A204.1 (cell line): ENCODE measurements around the gene COG6.

ENCODE experiments used
- FAIRE-seq: peaks from 2 replicates; lab custom pipeline; 2012; peaks lifted over from hg19 to GRCh38; lab: Jason Lieb, UNC

Gene COG6

GRCh38 chr13:39770221-39771090 lies 115.0 kb downstream of the COG6 start:
- FAIRE-seq, result no peak

- FAIRE-seq, result no peak
These were observed 118.4 kb downstream of the COG6 start for GRCh38 chr13:39773833-39774232.

GRCh38 chr13:39776439-39776838 lies 121.0 kb downstream of the COG6 start:
- no peak for FAIRE-seq

GRCh38 chr13:39777021-39777420 lies 121.6 kb downstream of the COG6 start:
- FAIRE-seq, result no peak

GRCh38 chr13:39777527-39778061 lies 122.1 kb downstream of the COG6 start:
- FAIRE-seq, result no peak

- no peak for FAIRE-seq
These were observed 124.1 kb downstream of the COG6 start for GRCh38 chr13:39779337-39780265.

- no peak for FAIRE-seq
These were observed 125.2 kb downstream of the COG6 start for GRCh38 chr13:39780711-39781110.

GRCh38 chr13:39781381-39781780 lies 125.9 kb downstream of the COG6 start:
- no peak for FAIRE-seq

GRCh38 chr13:39783051-39783450 lies 127.6 kb downstream of the COG6 start:
- FAIRE-seq, result no peak

- no peak for FAIRE-seq
These were observed 128.9 kb downstream of the COG6 start for GRCh38 chr13:39784347-39784746.

- FAIRE-seq, result no peak
These were observed 130.6 kb downstream of the COG6 start for GRCh38 chr13:39786091-39786490.

- no peak for FAIRE-seq
These were observed 131.6 kb downstream of the COG6 start for GRCh38 chr13:39787086-39787487.

GRCh38 chr13:39788102-39788501 lies 132.6 kb downstream of the COG6 start:
- no peak for FAIRE-seq

- FAIRE-seq, result no peak
These were observed 134.0 kb downstream of the COG6 start for GRCh38 chr13:39789451-39789850.
